PC-9 (cell line): Measurements from ENCODE around the gene ICE2. TPM values are rescaled to one million over a fixed set of nuclear protein-coding genes. Genes with fewer than 3 reads are reported as not detected.

Source experiments
- BruUV-seq: library from RNA; stranded (reverse); fragments of 400-500 nt; replicated peaks from 2 replicates; lab custom pipeline; 2021; lab: Mats Ljungman, UMichigan
- CTCF ChIA-PET: fragments of 300-600 bp; sonication (Branson Sonifier 250); formaldehyde crosslinking; loops from one replicate; lab custom pipeline; 2022; ENCODE audit warnings: antibody characterized with exemption; lab: Charles Lee
- POLR2A ChIA-PET: fragments of 300-600 bp; sonication (Branson Sonifier 250); formaldehyde crosslinking; loops from one replicate; lab custom pipeline; 2022; ENCODE audit warnings: antibody characterized with exemption; ENCODE audit not compliant: unreplicated experiment; lab: Charles Lee
- DNase-seq, 2 experiments: peaks; one replicate each; pipeline versions ENCODE4 v3.0.0 to v3.0.0-alpha.2; 2015 to 2022; ENCODE audit warnings: mixed read lengths in 1 of 2
- H2AFZ ChIP-seq: fragments of 200-600 bp; sonication (generic); 2 replicates; pipeline ENCODE4 v1.8.1; 2017; ENCODE audit warnings: antibody characterized with exemption
- H3F3A ChIP-seq: fragments of 200-600 bp; sonication (generic); 2 replicates; pipeline ENCODE4 v1.8.1; 2017; ENCODE audit warnings: antibody characterized with exemption, mild to moderate bottlenecking, low read depth; ENCODE audit not compliant: insufficient read depth
- H3K27ac ChIP-seq: fragments of 200-600 bp; sonication (generic); 2 replicates; pipeline ENCODE4 v1.6.1; 2016; ENCODE audit warnings: mixed run types
- H3K27me3 ChIP-seq: fragments of 200-600 bp; sonication (generic); 2 replicates; pipeline ENCODE4 v1.6.1; 2016; ENCODE audit warnings: low read depth, mixed run types; ENCODE audit not compliant: insufficient read depth
- H3K36me3 ChIP-seq: fragments of 200-600 bp; sonication (generic); 2 replicates; pipeline ENCODE4 v1.6.1; 2016; ENCODE audit warnings: low read depth, mixed run types
- H3K4me1 ChIP-seq: fragments of 200-600 bp; sonication (generic); replicated peaks from 2 replicates; pipeline ENCODE4 v1.6.1; 2016; ENCODE audit warnings: mixed run types; ENCODE audit not compliant: insufficient read depth
- H3K4me2 ChIP-seq: fragments of 200-600 bp; sonication (generic); 2 replicates; pipeline ENCODE4 v1.6.1; 2017; ENCODE audit warnings: mixed run types
- H3K4me3 ChIP-seq: fragments of 200-600 bp; sonication (generic); 2 replicates; pipeline ENCODE4 v1.6.1; 2016; ENCODE audit warnings: mixed run types
- H3K79me2 ChIP-seq: fragments of 200-600 bp; sonication (generic); 2 replicates; pipeline ENCODE4 v1.6.1; 2017; ENCODE audit warnings: low read depth, mixed run types
- H3K9me2 ChIP-seq: fragments of 200-600 bp; sonication (generic); 2 replicates; pipeline ENCODE4 v1.8.1; 2017; ENCODE audit warnings: mild to moderate bottlenecking; ENCODE audit not compliant: insufficient read depth
- H3K9me3 ChIP-seq: fragments of 200-600 bp; sonication (generic); 2 replicates; pipeline ENCODE4 v1.8.1; 2016; ENCODE audit warnings: low read depth; ENCODE audit not compliant: insufficient read depth
- H4K20me1 ChIP-seq: fragments of 200-600 bp; sonication (generic); 2 replicates; pipeline ENCODE4 v1.8.1; 2017; ENCODE audit not compliant: insufficient read depth
- CTCF ChIP-seq: fragments of 200-600 bp; sonication (generic); conservative IDR thresholded peaks from 2 replicates; pipeline ENCODE4 v1.6.1; 2017; ENCODE audit warnings: mixed run types, antibody characterized with exemption, mild to moderate bottlenecking, moderate library complexity
- EZH2 ChIP-seq: fragments of 200-600 bp; sonication (generic); IDR thresholded peaks from 2 replicates; pipeline ENCODE4 v1.8.0; 2017; ENCODE audit warnings: antibody characterized with exemption, low read depth
- intact Hi-C: fragments of 100-400 bp; cut with micrococcal nuclease; formaldehyde crosslinking; loops from one replicate; pipeline ENCODE4 v1.10.0; 2022; ENCODE audit not compliant: unreplicated experiment
- total RNA-seq: library from RNA; stranded (reverse); gene quantifications from 2 replicates; pipeline ENCODE4 v1.2.3, GENCODE V29; 2021

Gene ICE2
- total RNA-seq, 1 experiment from 2014 or later, result 67.5 TPM

- TF ChIP-seq CTCF (no peak), EZH2 (no peak)
- POLR2A ChIA-PET, result interaction anchor here (0.6 kb wide), 1 partner anchor 677 kb away, joined by 6 read pairs; no protein-coding TSS in a partner anchor
- H3K36me3 ChIP-seq, result no peaks in the 10 kb centered on the region
- no peaks in the 10 kb centered on the region for H3K27me3 ChIP-seq
- no peak overlapping the region for H3K4me2 ChIP-seq
- CTCF ChIA-PET, result interaction anchor here (1.0 kb wide), 1 partner anchor 18 kb away, joined by 3 read pairs; no protein-coding TSS in a partner anchor
- H3K27ac ChIP-seq, result no peak overlapping the region
- no peaks in the 10 kb centered on the region for H4K20me1 ChIP-seq
- H3K9me2 ChIP-seq, result no peaks in the 10 kb centered on the region
- intact Hi-C loops, result no loop called here
- H3K4me3 ChIP-seq, result no peak overlapping the region
- BruUV-seq, result no TSS peak
- no peak for DNase-seq
- H3K79me2 ChIP-seq, result peaks cover 6% of the 10 kb centered on the region
- no peak overlapping the region for H2AFZ ChIP-seq
- H3K9me3 ChIP-seq, result no peaks in the 10 kb centered on the region
- 0 out of 2 replicates have a peak, but pooled peaks cover 2% of the 10 kb centered on the region for H3F3A ChIP-seq
- H3K4me1 ChIP-seq, result peaks cover 7% of the 10 kb centered on the region
These were observed 4.1 kb upstream of the ICE2 start for GRCh38 chr15:60483042-60483441.

GRCh38 chr15:60480888-60481287 lies 1.9 kb upstream of the ICE2 start:
- ChIA-PET POLR2A (no interaction called here), CTCF (no interaction called here)
- H3F3A ChIP-seq, result no peaks in the 10 kb centered on the region
- H3K4me1 ChIP-seq, result peaks cover 25% of the 10 kb centered on the region
- H3K4me3 ChIP-seq, result no peak overlapping the region
- no peaks in the 10 kb centered on the region for H4K20me1 ChIP-seq
- no peaks in the 10 kb centered on the region for H3K36me3 ChIP-seq
- peak in 1 of 2 experiments; percentile 43 for DNase-seq
- BruUV-seq, result no TSS peak
- H3K27ac ChIP-seq, result no peak overlapping the region
- H3K79me2 ChIP-seq, result peaks cover 28% of the 10 kb centered on the region
- no peaks in the 10 kb centered on the region for H3K9me3 ChIP-seq
- intact Hi-C loops, result no loop called here
- no peaks in the 10 kb centered on the region for H3K9me2 ChIP-seq
- H2AFZ ChIP-seq, result no peak overlapping the region
- no peaks in the 10 kb centered on the region for H3K27me3 ChIP-seq
- no peak for TF ChIP-seq CTCF
- TF ChIP-seq EZH2, result no peak
- H3K4me2 ChIP-seq, result no peak overlapping the region

- ChIA-PET POLR2A (interaction anchor here (0.7 kb wide), 2 partner anchors 24 to 789 kb away, joined by 3 read pairs; no protein-coding TSS in a partner anchor), CTCF (no interaction called here)
- H3K9me3 ChIP-seq, result no peaks in the 10 kb centered on the region
- H3K27ac ChIP-seq, result no peak overlapping the region
- H2AFZ ChIP-seq, result no peak overlapping the region; the same call in 1 of the 2 replicates
- no peaks in the 10 kb centered on the region for H3F3A ChIP-seq
- intact Hi-C loops, result no loop called here
- no peak for DNase-seq
- H3K27me3 ChIP-seq, result no peaks in the 10 kb centered on the region
- H3K4me2 ChIP-seq, result peak overlapping the region; percentile 81
- H3K4me3 ChIP-seq, result peak overlapping the region; percentile 66; the same call in 1 of the 2 replicates
- H3K36me3 ChIP-seq, result no peaks in the 10 kb centered on the region
- no peaks in the 10 kb centered on the region for H3K9me2 ChIP-seq
- H3K79me2 ChIP-seq, result peaks cover 29% of the 10 kb centered on the region
- BruUV-seq, result no TSS peak
- TF ChIP-seq CTCF (no peak), EZH2 (no peak)
- H4K20me1 ChIP-seq, result no peaks in the 10 kb centered on the region
- peaks cover 25% of the 10 kb centered on the region for H3K4me1 ChIP-seq
These were observed 1.2 kb upstream of the ICE2 start for GRCh38 chr15:60480149-60480548.
